ENCODE measurements around the gene HOXC4. TPM values are rescaled to one million over a fixed set of nuclear protein-coding genes. Genes with fewer than 3 reads are reported as not detected.
A peak's percentile ranks its signal among the peaks of the same experiment; 100 is the strongest.

The HOXC4 gene
- 1 to 10 TPM in 3 of 4 donors, under 1 TPM in 1; 0.83 to 3.6 (median 2.5) TPM for total RNA-seq

GRCh38 chr12:54053751-54054741, at the start of gene HOXC4:
Gene HOXC4 (plus strand): TSS chr12:54053835. CDS start chr12:54053923, 88 bp downstream.
- 3% methylated on average over 40 of the region's 52 CpGs for whole genome bisulfite sequencing
- no peak for DNase-seq (ENCODE audit: extremely low spot score)
- intact Hi-C loops (cut with DNase I) = no loop called here
- Histone ChIP-seq H3K27me3 (peaks cover 0 to 27% (median 0%) of the 10 kb centered on the region in 4 donors), H3K4me1 (peaks cover 13 to 55% (median 44%) of the 10 kb centered on the region in 4 donors), H3K27ac (replicated peaks in 1 of 4) (peak within 1 kb of the TSS; percentile 77 to 82 (median 79)), H3K36me3 (no peaks in the 10 kb centered on the region), H3K9me3 (no peaks in the 10 kb centered on the region), H3K4me3 (peak within 1 kb of the TSS; percentile 74 to 88 (median 82))
- TF ChIP-seq POLR2AphosphoS5 (IDR thresholded peaks at IDR 0.05) (no peak), POLR2A (IDR thresholded peaks at IDR 0.05; ENCODE audit: low read depth) (no peak), EP300 (IDR thresholded peaks at IDR 0.05) (no peak)
- TF ChIP-seq, protein P1, sequence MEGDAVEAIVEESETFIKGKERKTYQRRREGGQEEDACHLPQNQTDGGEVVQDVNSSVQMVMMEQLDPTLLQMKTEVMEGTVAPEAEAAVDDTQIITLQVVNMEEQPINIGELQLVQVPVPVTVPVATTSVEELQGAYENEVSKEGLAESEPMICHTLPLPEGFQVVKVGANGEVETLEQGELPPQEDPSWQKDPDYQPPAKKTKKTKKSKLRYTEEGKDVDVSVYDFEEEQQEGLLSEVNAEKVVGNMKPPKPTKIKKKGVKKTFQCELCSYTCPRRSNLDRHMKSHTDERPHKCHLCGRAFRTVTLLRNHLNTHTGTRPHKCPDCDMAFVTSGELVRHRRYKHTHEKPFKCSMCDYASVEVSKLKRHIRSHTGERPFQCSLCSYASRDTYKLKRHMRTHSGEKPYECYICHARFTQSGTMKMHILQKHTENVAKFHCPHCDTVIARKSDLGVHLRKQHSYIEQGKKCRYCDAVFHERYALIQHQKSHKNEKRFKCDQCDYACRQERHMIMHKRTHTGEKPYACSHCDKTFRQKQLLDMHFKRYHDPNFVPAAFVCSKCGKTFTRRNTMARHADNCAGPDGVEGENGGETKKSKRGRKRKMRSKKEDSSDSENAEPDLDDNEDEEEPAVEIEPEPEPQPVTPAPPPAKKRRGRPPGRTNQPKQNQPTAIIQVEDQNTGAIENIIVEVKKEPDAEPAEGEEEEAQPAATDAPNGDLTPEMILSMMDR (IDR thresholded peaks at IDR 0.05) = no peak

GRCh38 chr12:54004063-54004840, 49.4 kb upstream of the HOXC4 start:
- no peak overlapping the region for H3K27ac ChIP-seq (replicated peaks in 1 of 4)
- H3K9me3 ChIP-seq = no peaks in the 10 kb centered on the region
- H3K36me3 ChIP-seq = no peaks in the 10 kb centered on the region
- intact Hi-C loops (cut with DNase I) = no loop called here
- DNase-seq (ENCODE audit: extremely low spot score) = no peak
- H3K4me1 ChIP-seq = peaks cover 23 to 35% (median 31%) of the 10 kb centered on the region in 4 donors
- no peak overlapping the region for H3K4me3 ChIP-seq
- 35% methylated on average over 18 of the region's 20 CpGs for WGBS
- TF ChIP-seq, protein P1 (IDR thresholded peaks at IDR 0.05) = no peak
- TF ChIP-seq POLR2A (IDR thresholded peaks at IDR 0.05; ENCODE audit: low read depth) (no peak), EP300 (IDR thresholded peaks at IDR 0.05) (no peak), POLR2AphosphoS5 (IDR thresholded peaks at IDR 0.05) (no peak)
- peaks cover 8 to 99% (median 93%) of the 10 kb centered on the region in 4 donors for H3K27me3 ChIP-seq

DNA sequence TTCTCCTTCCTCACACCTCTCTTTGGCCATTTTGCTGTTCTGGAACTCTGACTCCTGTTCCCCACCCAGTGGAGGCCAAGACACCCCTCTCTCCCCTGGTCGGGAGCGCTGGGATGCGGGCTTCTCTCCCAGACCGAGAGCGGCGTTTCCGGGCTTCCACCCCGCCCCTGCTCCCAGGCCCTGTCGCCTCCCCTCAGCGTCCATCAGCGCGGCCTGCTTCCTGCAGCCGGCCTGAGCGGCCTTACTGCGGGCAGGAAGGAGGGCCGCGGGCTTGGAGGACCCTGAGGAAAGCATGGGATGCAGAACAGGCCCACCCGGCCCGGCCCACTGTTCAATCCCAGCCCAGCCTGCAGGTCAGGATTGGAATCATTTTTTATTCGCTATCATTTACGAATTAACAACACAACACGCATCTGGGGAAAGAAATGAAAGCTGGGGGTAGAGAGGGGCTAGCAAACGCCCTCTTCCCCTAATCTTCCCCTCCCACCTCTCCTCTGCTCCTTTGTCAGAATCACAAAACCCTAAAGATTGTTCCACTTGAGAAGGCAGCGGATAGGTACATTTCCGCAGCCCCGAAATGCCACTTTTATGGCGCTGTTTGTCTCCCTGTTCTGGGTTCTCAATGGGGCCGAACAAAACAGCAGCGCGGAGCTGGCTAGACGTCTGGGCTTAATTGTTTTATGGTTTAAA, 48.6 kb upstream of the HOXC4 start:
- H3K27me3 ChIP-seq = peaks cover 16 to 99% (median 93%) of the 10 kb centered on the region in 4 donors
- intact Hi-C loops (cut with DNase I) = no loop called here
- TF ChIP-seq EP300 (IDR thresholded peaks at IDR 0.05) (no peak), POLR2A (IDR thresholded peaks at IDR 0.05; ENCODE audit: low read depth) (no peak), POLR2AphosphoS5 (IDR thresholded peaks at IDR 0.05) (no peak)
- no peak overlapping the region for H3K27ac ChIP-seq (replicated peaks in 1 of 4)
- no peak for DNase-seq (ENCODE audit: extremely low spot score)
- H3K4me3 ChIP-seq = no peak overlapping the region
- 55% methylated on average over 12 of the region's 31 CpGs for WGBS
- H3K4me1 ChIP-seq = peaks cover 24 to 35% (median 30%) of the 10 kb centered on the region in 4 donors
- H3K36me3 ChIP-seq = no peaks in the 10 kb centered on the region
- H3K9me3 ChIP-seq = no peaks in the 10 kb centered on the region

- TF ChIP-seq, protein P1 (IDR thresholded peaks at IDR 0.05) = no peak
- TF ChIP-seq EP300 (IDR thresholded peaks at IDR 0.05) = no peak
- no peak for TF ChIP-seq POLR2AphosphoS5 (IDR thresholded peaks at IDR 0.05)
- no peak for TF ChIP-seq POLR2A (IDR thresholded peaks at IDR 0.05; ENCODE audit: low read depth)
- H3K4me3 ChIP-seq = no peak overlapping the region
- peaks cover 19 to 33% (median 25%) of the 10 kb centered on the region in 4 donors for H3K4me1 ChIP-seq
- H3K9me3 ChIP-seq = no peaks in the 10 kb centered on the region
- no peak for DNase-seq (ENCODE audit: extremely low spot score)
- H3K36me3 ChIP-seq = no peaks in the 10 kb centered on the region
- 12% methylated on average over 26 of the region's 26 CpGs for WGBS
- peaks cover 11 to 99% (median 92%) of the 10 kb centered on the region in 4 donors for H3K27me3 ChIP-seq
- intact Hi-C loops (cut with DNase I) = no loop called here
- H3K27ac ChIP-seq (replicated peaks in 1 of 4) = no peak overlapping the region
Measured at GRCh38 chr12:54005531-54005852, 48.1 kb upstream of the HOXC4 start.
